K562 (cell line): ENCODE measurements around the gene CCDC159. TPM values are rescaled to one million over a fixed set of nuclear protein-coding genes. Genes with fewer than 3 reads are reported as not detected.
"Not testable (repeated sequence)": the region's sequence is repeated elsewhere in the genome, so short reads cannot be mapped to it uniquely, and the experiment has no call there.

Experiments used
- ATAC-seq: fragments of 200-7000 bp; cut with Tn5 transposase; 3 replicates; pipeline ENCODE4 v1.9.1; 2020; ENCODE audit warnings: moderate library complexity
- BruUV-seq: library from RNA; stranded (reverse); fragments of 400-500 nt; replicated peaks from 2 replicates; lab custom pipeline; 2021; lab: Mats Ljungman, UMichigan
- CTCF ChIA-PET: fragments of 300-600 bp; formaldehyde crosslinking; extraction: SDS; loops from one replicate; lab custom pipeline; 2021; ENCODE audit warnings: low intra/inter-chr PET ratio; lab: Yijun Ruan, JAX
- POLR2A ChIA-PET: fragments of 300-600, 350-650 bp; sonication (Branson Sonifier 250); formaldehyde crosslinking; extraction: SDS; loops from one replicate; lab custom pipeline; 2021; ENCODE audit warnings: antibody characterized with exemption, inconsistent platforms; lab: Yijun Ruan, JAX
- DNase-seq, 4 experiments: peaks; one replicate each; pipeline versions ENCODE4 v3.0.0 to v3.0.0-alpha.2; 2011 to 2018; ENCODE audit warnings: low spot score in 3 of 4, mixed read lengths in 3 of 4; ENCODE audit errors: extremely low read depth in 1 of 4
- FAIRE-seq: peaks from 2 replicates; lab custom pipeline; 2011; peaks lifted over from hg19 to GRCh38; lab: Jason Lieb, UNC
- H2AFZ ChIP-seq: 2 replicates; pipeline ENCODE4 v1.6.0; 2011; ENCODE audit warnings: low read depth, low read length, control low read depth, inconsistent platforms
- H3K27ac ChIP-seq: fragments of 200-600 bp; 3 replicates; pipeline ENCODE4 v1.8.0; 2011; ENCODE audit warnings: low read depth, mild to moderate bottlenecking, control low read depth, inconsistent platforms, low read length, moderate library complexity, mixed read lengths; ENCODE audit errors: extremely low read depth
- H3K27me3 ChIP-seq, 2 experiments: fragments of 300-600 bp in 1 of 2; 2 replicates in 1 of 2; 3 replicates in 1 of 2; pipeline versions ENCODE4 v1.6.0 to v1.8.0; 2011; ENCODE audit warnings: inconsistent platforms in 2 of 2, low read length in 2 of 2, mild to moderate bottlenecking in 1 of 2, mixed read lengths in 1 of 2, moderate library complexity in 1 of 2; ENCODE audit not compliant: control insufficient read depth in 2 of 2, insufficient read depth in 2 of 2
- H3K36me3 ChIP-seq: fragments of 300-600 bp; 3 replicates; pipeline ENCODE4 v1.8.0; 2011; ENCODE audit warnings: mild to moderate bottlenecking, low read length, inconsistent platforms; ENCODE audit not compliant: control insufficient read depth, insufficient read depth
- H3K4me1 ChIP-seq, 2 experiments: fragments of 200-600 bp in 1 of 2; replicated peaks in 1 of 2; 2 replicates in 1 of 2; 3 replicates in 1 of 2; pipeline versions ENCODE4 v1.5.1 to v1.8.0; 2011; ENCODE audit warnings: inconsistent platforms in 2 of 2, low read length in 2 of 2, mild to moderate bottlenecking in 1 of 2, mixed read lengths in 1 of 2, moderate library complexity in 1 of 2; ENCODE audit not compliant: control insufficient read depth in 2 of 2, insufficient read depth in 2 of 2
- H3K4me2 ChIP-seq: 2 replicates; pipeline ENCODE4 v1.6.1; 2011; ENCODE audit warnings: low read length, control low read depth, inconsistent platforms, mixed read lengths; ENCODE audit not compliant: insufficient read depth
- H3K4me3 ChIP-seq: fragments of 200-600 bp; sonication (generic), shearing (Covaris generic); 2 replicates; pipeline ENCODE4 v1.5.1; 2016; ENCODE audit warnings: control low read depth, inconsistent platforms
- H3K79me2 ChIP-seq: fragments of 200-600 bp; 3 replicates; pipeline ENCODE4 v1.8.0; 2011; ENCODE audit warnings: low read length, inconsistent platforms; ENCODE audit not compliant: control insufficient read depth, insufficient read depth
- H3K9ac ChIP-seq, 2 experiments: 2 replicates each; pipeline versions ENCODE4 v1.6.0 to v1.6.1; 2011; ENCODE audit warnings: low read depth in 2 of 2, low read length in 2 of 2, control low read depth in 1 of 2, inconsistent platforms in 1 of 2, mild to moderate bottlenecking in 1 of 2, mixed read lengths in 1 of 2; ENCODE audit not compliant: insufficient read depth in 1 of 2
- H3K9me1 ChIP-seq: one replicate; pipeline ENCODE4 v1.6.0; 2011; ENCODE audit warnings: inconsistent platforms, mild to moderate bottlenecking, low read length, moderate library complexity; ENCODE audit not compliant: control insufficient read depth, insufficient read depth
- H3K9me3 ChIP-seq: replicated peaks from 2 replicates; pipeline ENCODE4 v1.5.1; 2011; ENCODE audit warnings: low read depth, low read length, inconsistent platforms; ENCODE audit not compliant: control insufficient read depth, insufficient read depth
- H4K20me1 ChIP-seq: replicated peaks from 2 replicates; pipeline ENCODE4 v1.6.1; 2011; ENCODE audit warnings: low read length, inconsistent platforms, mixed read lengths; ENCODE audit not compliant: control insufficient read depth, insufficient read depth
- BCOR ChIP-seq: fragments of 450-650 bp; IDR thresholded peaks from 2 replicates; pipeline ENCODE4 v1.6.1; 2016
- MAFF ChIP-seq: IDR thresholded peaks from 2 replicates; pipeline ENCODE4 v1.6.1; 2012; ENCODE audit warnings: low read length, improper control_type of control experiment
- NFIC ChIP-seq: fragments of 450-650 bp; IDR thresholded peaks from 2 replicates; pipeline ENCODE4 v1.6.1; 2017; ENCODE audit warnings: mild to moderate bottlenecking, inconsistent platforms
- PHB2 ChIP-seq: fragments of 450-650 bp; IDR thresholded peaks from 2 replicates; pipeline ENCODE4 v1.6.1; 2017; ENCODE audit warnings: low read depth
- RBM25 ChIP-seq: fragments of 200-400 bp; formaldehyde crosslinking; IDR thresholded peaks from 2 replicates; pipeline ENCODE4 v1.6.1; 2018; ENCODE audit warnings: low read length, low read depth, moderate library complexity; ENCODE audit not compliant: severe bottlenecking
- ZNF121 ChIP-seq: sonication (generic); formaldehyde crosslinking; conservative IDR thresholded peaks from 2 replicates; pipeline ENCODE4 v1.8.0; 2022; ENCODE audit warnings: missing genetic modification reagents
- ZNF589 ChIP-seq: fragments of 200-800 bp; sonication (Bioruptor generic); IDR thresholded peaks from 2 replicates; pipeline ENCODE4 v1.6.1; 2016; ENCODE audit warnings: low read depth, missing genetic modification characterization, missing compliant biosample characterization
- WGBS: fragments of 100-300 bp; shearing (Covaris generic); methylation state at CpG from one replicate; pipeline ENCODE4 v1.1.6; 2016; ENCODE audit warnings: low coverage, mixed read lengths; ENCODE audit not compliant: insufficient coverage; ENCODE audit errors: missing lambda C conversion rate; 5-methylcytosine and 5-hydroxymethylcytosine counted together
- in situ Hi-C: fragments of 300-500 bp; cut with MboI; formaldehyde crosslinking; loops from 4 replicates; pipeline ENCODE4 v1.15.0; 2018; ENCODE audit warnings: inconsistent platforms, mixed read lengths
- intact Hi-C: fragments of 100-400 bp; cut with micrococcal nuclease; formaldehyde crosslinking; loops from 2 replicates; pipeline ENCODE4 v1.14.2; 2022
- polyA plus RNA-seq, 8 experiments: library from polyadenylated mRNA; depleted of rRNA in 4 of 8; stranded (reverse) in 5 of 8; unstranded in 3 of 8; fragments of >200 nt; fragmentation: Nextera tagmentation in 2 of 8; fragmentation: Illumina TruSeq in 1 of 8; extraction: Ambion mirVana in 2 of 8; extraction: Trizol in 1 of 8; gene quantifications; 2 replicates each; pipeline versions ENCODE4 v1.2.1 to v1.2.3, GENCODE V29; 2011 to 2014; ENCODE audit warnings: inconsistent platforms in 1 of 8, missing spikeins in 1 of 8
- total RNA-seq, 7 experiments: library from RNA; depleted of rRNA in 6 of 7; stranded (reverse); fragments of >200 nt in 6 of 7; fragmentation: Illumina TruSeq in 2 of 7; extraction: Trizol in 2 of 7; gene quantifications; 2 replicates each; pipeline versions ENCODE4 v1.2.1 to v1.2.3, GENCODE V29; 2011 to 2021; ENCODE audit warnings: low replicate concordance in 1 of 7
- TF ChIP-seq, protein P1 (sequence below): sonication (generic); formaldehyde crosslinking; IDR thresholded peaks from 2 replicates; pipeline ENCODE4 v1.8.1; 2022; ENCODE audit warnings: missing genetic modification reagents
- TF ChIP-seq, protein P2 (sequence below), 2 experiments: fragments of 450-650 bp in 1 of 2; IDR thresholded peaks; 2 replicates each; pipeline ENCODE4 v1.6.1; 2011 to 2017; ENCODE audit warnings: low read depth in 2 of 2, antibody characterized with exemption in 1 of 2, borderline replicate concordance in 1 of 2, low read length in 1 of 2, mild to moderate bottlenecking in 1 of 2, mixed read lengths in 1 of 2; ENCODE audit not compliant: control insufficient read depth in 1 of 2

The CCDC159 gene
- total and polyA plus RNA-seq, 9 of the 15 experiments (the other 6 are each of a cell fraction or from before 2014, with no cell fraction given): 0.68 to 10.1 (median 4.7) TPM

DNA sequence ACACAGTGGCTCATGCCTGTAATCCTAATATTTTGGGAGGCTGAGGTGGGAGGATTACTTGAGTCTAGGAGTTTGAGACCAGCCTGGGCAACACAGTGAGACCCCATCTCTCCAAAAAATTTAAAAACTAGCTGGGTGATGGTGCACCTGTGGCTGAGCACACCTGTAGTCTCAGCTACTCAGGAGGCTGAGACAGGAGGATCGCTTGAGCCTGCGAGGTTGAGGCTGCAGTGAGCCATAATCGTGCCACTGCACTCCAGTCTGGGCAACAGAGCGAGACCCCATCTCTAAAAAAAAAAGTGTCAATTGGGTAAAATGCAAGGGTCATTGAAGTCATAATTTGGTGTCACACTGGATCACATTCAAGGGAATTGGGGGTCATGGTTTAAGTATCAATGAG, 7.8 kb downstream of the CCDC159 start:
- H3K79me2 ChIP-seq, in situ Hi-C loops, H3K27me3 ChIP-seq, H3K27ac ChIP-seq, H2AFZ ChIP-seq, DNase-seq, H3K9me3 ChIP-seq, H3K4me2 ChIP-seq, ATAC-seq, H3K4me3 ChIP-seq, H3K9me1 ChIP-seq, H3K36me3 ChIP-seq, H4K20me1 ChIP-seq: not testable (repeated sequence)
- POLR2A ChIA-PET: interaction anchor here (0.6 kb wide), 1 partner anchor 31 kb away, joined by 3 read pairs; no protein-coding TSS in a partner anchor
- peaks cover 24 to 59% of the 10 kb centered on the region in 2 experiments for H3K4me1 ChIP-seq
- WGBS: 65% methylated on average over 4 of the region's 4 CpGs
- TF ChIP-seq RBM25 (peak; percentile 27), ZNF121 (CRISPR knock-in tag) (peak; percentile 97), BCOR (peak; percentile 38; the same call in 1 of the 2 replicates)
- TF ChIP-seq, all 486 proteins: peak for 3; not testable (repeated sequence) for 483
- CTCF ChIA-PET, FAIRE-seq, H3K9ac ChIP-seq, intact Hi-C loops, BruUV-seq: not testable (repeated sequence)

DNA sequence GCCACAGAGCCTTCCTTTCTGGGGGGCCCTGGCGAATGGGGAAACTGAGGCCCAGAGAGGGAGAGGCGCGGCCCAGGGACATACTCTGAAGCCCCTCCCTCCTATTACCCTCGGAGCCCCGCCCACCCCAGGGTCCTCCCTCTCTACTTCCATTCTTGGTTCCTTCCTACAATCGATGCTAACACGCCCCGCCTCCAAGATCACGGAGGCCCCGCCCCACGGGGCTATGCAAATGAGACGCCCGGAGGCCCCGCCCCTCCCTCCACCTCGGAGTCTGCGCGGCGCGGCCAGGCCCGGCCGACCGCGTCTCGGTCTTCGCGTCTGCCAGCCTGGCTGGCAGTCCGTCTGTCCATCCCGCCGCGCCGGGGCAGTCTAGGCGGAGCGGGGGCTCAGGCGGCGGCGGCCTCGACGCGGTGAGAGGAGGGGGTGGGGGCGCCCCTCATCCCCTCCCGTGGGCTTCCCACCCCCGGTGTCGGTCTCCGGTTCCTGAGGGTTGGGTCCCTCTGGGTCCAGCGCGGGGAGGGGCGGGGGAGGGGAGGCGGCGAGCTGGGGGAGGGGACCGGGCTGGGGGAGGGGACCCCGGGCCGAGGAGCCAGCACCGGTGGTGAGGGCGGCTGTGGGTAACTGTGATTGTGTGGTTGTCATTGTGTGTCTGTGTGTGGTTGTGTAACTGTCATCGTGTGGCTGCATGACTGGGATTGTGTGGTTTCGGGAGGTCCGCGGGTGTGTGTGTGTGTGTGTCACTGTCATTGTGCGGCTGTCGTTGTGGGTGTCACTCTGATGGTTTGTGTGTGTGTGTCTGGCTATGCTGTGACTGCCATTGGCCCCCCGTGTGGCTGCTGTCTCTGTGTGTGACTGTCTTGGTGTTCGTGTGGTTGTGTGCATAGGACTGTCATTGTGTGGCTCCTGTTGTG, 9.1 kb downstream of the CCDC159 start, which contains the start of gene PLPPR2:
TSS of gene PLPPR2 (plus strand) at position 273 of the 914 bp plus-strand sequence. CDS start 2,242 bp downstream, outside the sequence.
- intact Hi-C loops (no loop called here), in situ Hi-C loops (no loop called here)
- 5% methylated on average over 15 of the region's 62 CpGs for WGBS
- Histone ChIP-seq H3K27ac (peak within 1 kb of the TSS; percentile 46; the same call in 2 of the 3 replicates), H3K9me1 (no peaks in the 10 kb centered on the region), H3K9me3 (no peaks in the 10 kb centered on the region), H4K20me1 (no peaks in the 10 kb centered on the region), H3K4me2 (peak within 1 kb of the TSS; percentile 94), H3K4me1 (peaks cover 24 to 66% of the 10 kb centered on the region in 2 experiments), H3K9ac (peak within 1 kb of the TSS; percentile 51 to 91), H3K4me3 (peak within 1 kb of the TSS; percentile 57), H3K79me2 (peaks cover 6% of the 10 kb centered on the region; the same call in 1 of the 3 replicates), H2AFZ (peak within 1 kb of the TSS; percentile 87), H3K27me3 (no peaks in the 10 kb centered on the region), H3K36me3 (no peaks in the 10 kb centered on the region; the same call in 2 of the 3 replicates)
- FAIRE-seq (peak; percentile 89), DNase-seq (peak; percentile 94 to 96 (median 96)), ATAC-seq (peak; percentile 98)
- no TSS peak for BruUV-seq
- ChIA-PET POLR2A (no interaction called here), CTCF (no interaction called here)
- TF ChIP-seq PHB2: no peak
- TF ChIP-seq, protein P1, sequence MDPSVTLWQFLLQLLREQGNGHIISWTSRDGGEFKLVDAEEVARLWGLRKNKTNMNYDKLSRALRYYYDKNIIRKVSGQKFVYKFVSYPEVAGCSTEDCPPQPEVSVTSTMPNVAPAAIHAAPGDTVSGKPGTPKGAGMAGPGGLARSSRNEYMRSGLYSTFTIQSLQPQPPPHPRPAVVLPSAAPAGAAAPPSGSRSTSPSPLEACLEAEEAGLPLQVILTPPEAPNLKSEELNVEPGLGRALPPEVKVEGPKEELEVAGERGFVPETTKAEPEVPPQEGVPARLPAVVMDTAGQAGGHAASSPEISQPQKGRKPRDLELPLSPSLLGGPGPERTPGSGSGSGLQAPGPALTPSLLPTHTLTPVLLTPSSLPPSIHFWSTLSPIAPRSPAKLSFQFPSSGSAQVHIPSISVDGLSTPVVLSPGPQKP: no peak
- no peak for TF ChIP-seq MAFF
- TF ChIP-seq ZNF589: no peak
- TF ChIP-seq, protein P2, sequence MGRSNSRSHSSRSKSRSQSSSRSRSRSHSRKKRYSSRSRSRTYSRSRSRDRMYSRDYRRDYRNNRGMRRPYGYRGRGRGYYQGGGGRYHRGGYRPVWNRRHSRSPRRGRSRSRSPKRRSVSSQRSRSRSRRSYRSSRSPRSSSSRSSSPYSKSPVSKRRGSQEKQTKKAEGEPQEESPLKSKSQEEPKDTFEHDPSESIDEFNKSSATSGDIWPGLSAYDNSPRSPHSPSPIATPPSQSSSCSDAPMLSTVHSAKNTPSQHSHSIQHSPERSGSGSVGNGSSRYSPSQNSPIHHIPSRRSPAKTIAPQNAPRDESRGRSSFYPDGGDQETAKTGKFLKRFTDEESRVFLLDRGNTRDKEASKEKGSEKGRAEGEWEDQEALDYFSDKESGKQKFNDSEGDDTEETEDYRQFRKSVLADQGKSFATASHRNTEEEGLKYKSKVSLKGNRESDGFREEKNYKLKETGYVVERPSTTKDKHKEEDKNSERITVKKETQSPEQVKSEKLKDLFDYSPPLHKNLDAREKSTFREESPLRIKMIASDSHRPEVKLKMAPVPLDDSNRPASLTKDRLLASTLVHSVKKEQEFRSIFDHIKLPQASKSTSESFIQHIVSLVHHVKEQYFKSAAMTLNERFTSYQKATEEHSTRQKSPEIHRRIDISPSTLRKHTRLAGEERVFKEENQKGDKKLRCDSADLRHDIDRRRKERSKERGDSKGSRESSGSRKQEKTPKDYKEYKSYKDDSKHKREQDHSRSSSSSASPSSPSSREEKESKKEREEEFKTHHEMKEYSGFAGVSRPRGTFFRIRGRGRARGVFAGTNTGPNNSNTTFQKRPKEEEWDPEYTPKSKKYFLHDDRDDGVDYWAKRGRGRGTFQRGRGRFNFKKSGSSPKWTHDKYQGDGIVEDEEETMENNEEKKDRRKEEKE (IDR thresholded peaks at IDR 0.05; ENCODE audit: borderline replicate concordance in 1 of 2, control insufficient read depth in 1 of 2, low read depth in 2 of 2, low read length in 1 of 2): 0 out of 4 replicates have a peak, but pooled peaks of 1 of the 2 experiments have one; percentile 31
- peak; percentile 18; the same call in 1 of the 2 replicates for TF ChIP-seq NFIC
